IMR-90 (cell line): ENCODE data around the gene ENDOV. TPM values are rescaled to one million over a fixed set of nuclear protein-coding genes. Genes with fewer than 3 reads are reported as not detected.

Source experiments
- CHD1 ChIP-seq: IDR thresholded peaks from 2 replicates; pipeline ENCODE4 v1.6.1; 2012; ENCODE audit warnings: low read depth, low read length, improper control_type of control experiment
- MAFK ChIP-seq: IDR thresholded peaks from 2 replicates; pipeline ENCODE4 v1.6.1; 2012; ENCODE audit warnings: low read depth, low read length, improper control_type of control experiment
- MXI1 ChIP-seq: IDR thresholded peaks from 2 replicates; pipeline ENCODE4 v1.6.1; 2012; ENCODE audit warnings: low read depth, mild to moderate bottlenecking, low read length, moderate library complexity, borderline replicate concordance
- NFE2L2 ChIP-seq: fragments of 150-350 bp; IDR thresholded peaks from 2 replicates; pipeline ENCODE4 v1.6.1; 2016; ENCODE audit warnings: low read depth, mild to moderate bottlenecking, low read length
- POLR2A ChIP-seq: IDR thresholded peaks from 2 replicates; pipeline ENCODE4 v1.6.1; 2012; ENCODE audit warnings: mild to moderate bottlenecking, low read depth, low read length
- RAD21 ChIP-seq: IDR thresholded peaks from 2 replicates; pipeline ENCODE4 v1.6.1; 2012; ENCODE audit warnings: low read length, improper control_type of control experiment
- RCOR1 ChIP-seq: IDR thresholded peaks from 2 replicates; pipeline ENCODE4 v1.6.1; 2012; ENCODE audit warnings: mild to moderate bottlenecking, low read length, improper control_type of control experiment; ENCODE audit not compliant: insufficient replicate concordance
- RFX5 ChIP-seq: IDR thresholded peaks from 2 replicates; pipeline ENCODE4 v1.8.0; 2012; ENCODE audit warnings: low read depth, mild to moderate bottlenecking, low read length, moderate library complexity
- polyA plus RNA-seq, 3 experiments: library from polyadenylated mRNA; depleted of rRNA; stranded (reverse); fragments of >200 nt; gene quantifications; 2 replicates each; pipeline ENCODE4 v1.2.3, GENCODE V29; 2012; ENCODE audit warnings: low replicate concordance in 1 of 3
- total RNA-seq: library from RNA; depleted of rRNA; stranded (reverse); fragments of >200 nt; gene quantifications from 2 replicates; pipeline ENCODE4 v1.2.3, GENCODE V29; 2012
- TF ChIP-seq, protein P1 (sequence below): conservative IDR thresholded peaks from 2 replicates; pipeline ENCODE4 v1.5.1; 2012; ENCODE audit warnings: mild to moderate bottlenecking, low read depth, low read length, improper control_type of control experiment

The ENDOV gene
- total and polyA plus RNA-seq, 2 of the 4 experiments (the other 2 are of a cell fraction), result 15.1 to 30.3 TPM

DNA sequence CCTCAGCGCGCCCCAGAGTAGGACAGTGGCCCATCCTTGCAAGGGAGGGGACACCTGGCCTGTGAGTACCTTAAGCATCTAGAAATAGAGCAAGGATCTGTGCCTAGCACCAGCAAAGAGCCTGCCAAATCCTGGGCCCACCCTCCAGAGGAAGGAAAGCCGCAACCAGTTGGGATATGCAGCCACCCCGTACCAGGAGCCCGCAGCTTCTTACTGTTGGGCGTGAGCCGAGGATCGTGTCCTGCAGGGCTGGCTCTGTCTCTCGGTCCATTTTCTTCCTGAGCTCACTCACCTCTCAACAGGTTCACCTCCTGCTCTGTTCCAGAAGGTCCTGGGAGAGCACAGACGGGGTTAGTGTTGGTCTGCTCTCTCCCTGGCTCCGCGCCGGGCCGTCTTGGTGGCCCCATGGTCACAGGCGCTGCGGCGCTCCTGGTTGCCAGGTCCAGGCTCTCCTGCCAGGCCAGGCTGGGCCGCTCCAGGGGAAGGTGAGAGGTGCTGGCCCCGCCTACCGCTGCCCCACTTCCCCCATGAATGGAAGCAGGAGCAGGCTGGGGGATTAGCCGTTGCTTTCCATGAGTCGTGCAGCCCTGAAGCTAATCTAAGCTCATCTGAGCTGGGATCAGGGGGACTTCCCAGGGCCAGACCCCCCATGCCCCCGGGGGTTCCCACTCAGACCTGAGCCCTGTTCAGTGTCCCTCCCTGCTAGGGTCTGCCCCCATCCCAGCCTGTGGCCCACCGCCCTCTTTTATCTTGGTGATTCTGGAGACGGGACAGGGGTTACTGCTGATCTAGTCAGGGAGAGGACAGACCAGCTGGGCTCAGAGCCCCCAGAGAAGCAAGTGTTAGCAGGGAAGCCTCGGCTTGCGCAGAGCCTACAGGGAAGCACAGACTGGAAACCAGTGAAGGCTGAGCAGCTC lies 12.7 kb downstream of the ENDOV start (continued):
- TF ChIP-seq, protein P1, sequence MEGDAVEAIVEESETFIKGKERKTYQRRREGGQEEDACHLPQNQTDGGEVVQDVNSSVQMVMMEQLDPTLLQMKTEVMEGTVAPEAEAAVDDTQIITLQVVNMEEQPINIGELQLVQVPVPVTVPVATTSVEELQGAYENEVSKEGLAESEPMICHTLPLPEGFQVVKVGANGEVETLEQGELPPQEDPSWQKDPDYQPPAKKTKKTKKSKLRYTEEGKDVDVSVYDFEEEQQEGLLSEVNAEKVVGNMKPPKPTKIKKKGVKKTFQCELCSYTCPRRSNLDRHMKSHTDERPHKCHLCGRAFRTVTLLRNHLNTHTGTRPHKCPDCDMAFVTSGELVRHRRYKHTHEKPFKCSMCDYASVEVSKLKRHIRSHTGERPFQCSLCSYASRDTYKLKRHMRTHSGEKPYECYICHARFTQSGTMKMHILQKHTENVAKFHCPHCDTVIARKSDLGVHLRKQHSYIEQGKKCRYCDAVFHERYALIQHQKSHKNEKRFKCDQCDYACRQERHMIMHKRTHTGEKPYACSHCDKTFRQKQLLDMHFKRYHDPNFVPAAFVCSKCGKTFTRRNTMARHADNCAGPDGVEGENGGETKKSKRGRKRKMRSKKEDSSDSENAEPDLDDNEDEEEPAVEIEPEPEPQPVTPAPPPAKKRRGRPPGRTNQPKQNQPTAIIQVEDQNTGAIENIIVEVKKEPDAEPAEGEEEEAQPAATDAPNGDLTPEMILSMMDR, result no peak
- TF ChIP-seq POLR2A, result no peak
- no peak for TF ChIP-seq MAFK
- TF ChIP-seq NFE2L2, result no peak
- no peak for TF ChIP-seq MXI1
- no peak for TF ChIP-seq RAD21
- TF ChIP-seq CHD1, result no peak
- no peak for TF ChIP-seq RCOR1
- TF ChIP-seq RFX5, result no peak
